Measurements from ENCODE around the gene COPG2. TPM values are rescaled to one million over a fixed set of nuclear protein-coding genes. Genes with fewer than 3 reads are reported as not detected.

The COPG2 gene
- total and polyA plus RNA-seq, 2 of the 8 experiments (the other 6 are each of a cell fraction or from before 2014, with no cell fraction given): 50.3 to 53.1 TPM

DNA sequence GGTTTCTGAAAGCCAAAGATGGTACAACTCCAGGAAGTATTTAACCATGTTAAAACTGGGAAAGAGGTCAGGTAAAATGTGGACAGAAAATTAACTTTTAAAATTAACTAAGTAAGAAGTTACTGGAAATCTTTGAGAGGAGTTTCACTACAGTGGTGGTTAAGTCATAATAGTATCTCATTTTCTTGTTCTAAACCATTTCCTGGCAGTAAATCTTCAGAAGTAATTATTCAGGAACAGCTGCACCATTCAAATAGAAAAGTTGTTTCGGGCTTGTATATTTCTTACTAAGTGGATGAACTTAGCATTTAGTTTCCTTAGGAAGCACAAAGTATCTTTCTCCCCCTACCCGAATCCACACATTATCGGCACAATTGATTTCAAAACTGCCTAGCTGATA is 27.1 kb downstream of the COPG2 start (continued):
- TF ChIP-seq, protein P1, sequence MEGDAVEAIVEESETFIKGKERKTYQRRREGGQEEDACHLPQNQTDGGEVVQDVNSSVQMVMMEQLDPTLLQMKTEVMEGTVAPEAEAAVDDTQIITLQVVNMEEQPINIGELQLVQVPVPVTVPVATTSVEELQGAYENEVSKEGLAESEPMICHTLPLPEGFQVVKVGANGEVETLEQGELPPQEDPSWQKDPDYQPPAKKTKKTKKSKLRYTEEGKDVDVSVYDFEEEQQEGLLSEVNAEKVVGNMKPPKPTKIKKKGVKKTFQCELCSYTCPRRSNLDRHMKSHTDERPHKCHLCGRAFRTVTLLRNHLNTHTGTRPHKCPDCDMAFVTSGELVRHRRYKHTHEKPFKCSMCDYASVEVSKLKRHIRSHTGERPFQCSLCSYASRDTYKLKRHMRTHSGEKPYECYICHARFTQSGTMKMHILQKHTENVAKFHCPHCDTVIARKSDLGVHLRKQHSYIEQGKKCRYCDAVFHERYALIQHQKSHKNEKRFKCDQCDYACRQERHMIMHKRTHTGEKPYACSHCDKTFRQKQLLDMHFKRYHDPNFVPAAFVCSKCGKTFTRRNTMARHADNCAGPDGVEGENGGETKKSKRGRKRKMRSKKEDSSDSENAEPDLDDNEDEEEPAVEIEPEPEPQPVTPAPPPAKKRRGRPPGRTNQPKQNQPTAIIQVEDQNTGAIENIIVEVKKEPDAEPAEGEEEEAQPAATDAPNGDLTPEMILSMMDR (IDR thresholded peaks at IDR 0.05; ENCODE audit: control extremely low read depth in 1 of 3, insufficient read depth in 1 of 3, low read depth in 1 of 3, low read length in 3 of 3): no peak
- TF ChIP-seq SIRT6 (IDR thresholded peaks at IDR 0.05; ENCODE audit: low read length) (no peak), NANOG (IDR thresholded peaks at IDR 0.05; ENCODE audit: insufficient read depth, low read depth, low read length, poor library complexity, severe bottlenecking) (no peak), POLR2AphosphoS5 (IDR thresholded peaks at IDR 0.05; ENCODE audit: low read depth, low read length) (no peak)

All from H1 (cell line).